Adipocyte (in vitro differentiated cells): Measurements from ENCODE around the gene ANKHD1.
A peak's percentile ranks its signal among the peaks of the same experiment; 100 is the strongest.

Experiments
- DNase-seq: peaks from one replicate; pipeline ENCODE4 v3.0.0-alpha.2; 2015; ENCODE audit warnings: low read depth
- H3K27me3 ChIP-seq: replicated peaks from 2 replicates; pipeline ENCODE4 v1.7.0; 2013; ENCODE audit warnings: mild to moderate bottlenecking, low read length, moderate library complexity; ENCODE audit not compliant: control insufficient read depth, insufficient read depth
- H3K36me3 ChIP-seq: 2 replicates; pipeline ENCODE4 v1.7.0; 2013; ENCODE audit warnings: low read length, mild to moderate bottlenecking, moderate library complexity; ENCODE audit not compliant: control insufficient read depth, insufficient read depth, severe bottlenecking
- H3K4me1 ChIP-seq: 2 replicates; pipeline ENCODE4 v1.7.0; 2013; ENCODE audit warnings: mild to moderate bottlenecking, low read length, moderate library complexity; ENCODE audit not compliant: control insufficient read depth, insufficient read depth
- H3K4me3 ChIP-seq: 2 replicates; pipeline ENCODE4 v1.7.0; 2013; ENCODE audit warnings: mild to moderate bottlenecking, low read length, moderate library complexity
- H3K9ac ChIP-seq: 2 replicates; pipeline ENCODE4 v1.7.0; 2013; ENCODE audit warnings: mild to moderate bottlenecking, low read length, moderate library complexity
- H3K9me3 ChIP-seq: 2 replicates; pipeline ENCODE4 v1.7.0; 2013; ENCODE audit warnings: mild to moderate bottlenecking, low read length, moderate library complexity; ENCODE audit not compliant: control insufficient read depth

ANKHD1 gene

DNA sequence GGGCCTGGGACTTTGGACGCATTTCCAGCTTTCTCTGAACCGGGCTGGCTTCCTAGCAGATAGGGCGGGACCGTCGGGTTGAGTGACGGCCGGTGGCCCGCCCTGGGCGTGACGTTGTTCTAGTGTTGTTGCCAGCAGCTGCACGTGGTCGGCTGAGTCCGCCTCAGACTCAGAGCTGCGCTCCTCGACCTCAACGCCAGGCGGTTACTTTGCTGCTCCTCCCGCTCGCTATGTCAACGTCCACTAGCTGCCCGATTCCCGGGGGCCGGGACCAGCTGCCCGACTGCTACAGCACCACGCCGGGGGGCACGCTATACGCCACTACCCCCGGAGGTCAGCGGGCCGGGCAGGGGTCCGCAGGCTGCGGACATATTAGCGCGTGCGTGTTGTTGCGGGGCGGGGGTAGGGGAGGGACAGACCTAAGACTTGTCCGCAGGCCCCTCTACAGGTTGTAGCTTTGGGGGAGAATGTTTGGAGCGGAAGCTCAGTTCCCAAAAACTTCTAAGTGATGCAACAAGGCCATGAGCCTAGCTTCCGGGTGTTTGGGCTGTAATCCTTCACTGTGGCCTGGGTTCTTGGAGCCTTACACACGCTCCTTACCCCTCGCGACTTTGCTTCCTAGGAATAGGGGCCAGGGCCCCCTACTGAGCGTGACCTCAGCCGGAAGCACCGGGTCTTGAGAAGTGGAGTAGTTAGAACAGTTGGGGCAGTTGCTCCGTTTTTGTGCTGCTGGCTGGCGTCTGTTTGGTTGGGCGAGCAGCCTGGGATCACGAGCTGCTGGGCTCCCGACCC, 146.1 kb downstream of the ANKHD1 start, which contains the start of gene EIF4EBP3:
TSS of gene EIF4EBP3 (plus strand) at position 155 of the 792 bp plus-strand sequence. CDS start at position 231, 76 bp downstream.
- no peaks in the 10 kb centered on the region for H3K9me3 ChIP-seq
- peaks cover 57% of the 10 kb centered on the region for H3K36me3 ChIP-seq
- peak within 1 kb of the TSS; percentile 91 for H3K9ac ChIP-seq
- peaks cover 37% of the 10 kb centered on the region for H3K4me1 ChIP-seq
- H3K27me3 ChIP-seq, result no peaks in the 10 kb centered on the region
- peak within 1 kb of the TSS; percentile 80 for H3K4me3 ChIP-seq
- peak; percentile 98 for DNase-seq

DNA sequence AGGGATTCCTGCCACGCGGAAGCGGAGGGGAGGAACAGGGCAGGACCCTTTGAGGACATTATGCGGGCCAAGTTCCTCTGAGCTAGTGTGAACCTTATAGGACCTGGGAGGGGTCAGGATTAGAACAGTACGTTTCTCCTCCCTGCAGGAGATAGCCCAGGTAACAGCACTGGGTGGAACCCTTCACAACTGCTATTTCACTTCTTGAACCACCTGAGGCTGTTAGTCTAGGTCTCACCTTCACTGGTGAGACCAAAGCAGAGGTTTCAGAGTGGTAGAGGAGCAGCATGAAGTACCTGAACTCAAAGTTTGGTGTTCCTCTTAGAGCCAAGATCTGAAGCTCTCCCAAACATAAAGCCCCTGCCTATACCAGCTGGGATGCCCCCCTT, 146.7 kb downstream of the ANKHD1 start:
- peak overlapping the region; percentile 91 for H3K9ac ChIP-seq
- H3K36me3 ChIP-seq, result peaks cover 56% of the 10 kb centered on the region
- no peaks in the 10 kb centered on the region for H3K9me3 ChIP-seq
- no peaks in the 10 kb centered on the region for H3K27me3 ChIP-seq
- peak overlapping the region; percentile 80 for H3K4me3 ChIP-seq
- peaks cover 37% of the 10 kb centered on the region for H3K4me1 ChIP-seq
- no peak for DNase-seq

DNA sequence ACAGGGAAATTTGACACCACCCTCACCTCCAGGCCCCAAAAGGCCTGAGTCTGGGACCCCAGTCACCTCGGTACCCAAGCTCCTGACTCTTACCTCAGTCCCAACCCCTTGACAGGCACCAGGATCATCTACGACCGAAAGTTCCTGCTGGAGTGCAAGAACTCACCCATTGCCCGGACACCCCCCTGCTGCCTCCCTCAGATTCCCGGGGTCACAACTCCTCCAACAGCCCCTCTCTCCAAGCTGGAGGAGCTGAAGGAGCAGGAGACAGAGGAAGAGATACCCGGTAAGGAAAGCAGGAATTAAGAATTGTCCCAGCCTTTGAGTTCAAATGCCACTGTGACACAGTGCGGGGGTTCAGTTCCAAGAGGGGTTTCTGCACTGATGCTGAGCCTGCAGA, 147.2 kb downstream of the ANKHD1 start:
- Histone ChIP-seq H3K4me1 (peaks cover 37% of the 10 kb centered on the region), H3K27me3 (no peaks in the 10 kb centered on the region), H3K36me3 (peaks cover 51% of the 10 kb centered on the region), H3K9me3 (no peaks in the 10 kb centered on the region), H3K4me3 (peak overlapping the region; percentile 80), H3K9ac (peak overlapping the region; percentile 91)
- no peak for DNase-seq

DNA sequence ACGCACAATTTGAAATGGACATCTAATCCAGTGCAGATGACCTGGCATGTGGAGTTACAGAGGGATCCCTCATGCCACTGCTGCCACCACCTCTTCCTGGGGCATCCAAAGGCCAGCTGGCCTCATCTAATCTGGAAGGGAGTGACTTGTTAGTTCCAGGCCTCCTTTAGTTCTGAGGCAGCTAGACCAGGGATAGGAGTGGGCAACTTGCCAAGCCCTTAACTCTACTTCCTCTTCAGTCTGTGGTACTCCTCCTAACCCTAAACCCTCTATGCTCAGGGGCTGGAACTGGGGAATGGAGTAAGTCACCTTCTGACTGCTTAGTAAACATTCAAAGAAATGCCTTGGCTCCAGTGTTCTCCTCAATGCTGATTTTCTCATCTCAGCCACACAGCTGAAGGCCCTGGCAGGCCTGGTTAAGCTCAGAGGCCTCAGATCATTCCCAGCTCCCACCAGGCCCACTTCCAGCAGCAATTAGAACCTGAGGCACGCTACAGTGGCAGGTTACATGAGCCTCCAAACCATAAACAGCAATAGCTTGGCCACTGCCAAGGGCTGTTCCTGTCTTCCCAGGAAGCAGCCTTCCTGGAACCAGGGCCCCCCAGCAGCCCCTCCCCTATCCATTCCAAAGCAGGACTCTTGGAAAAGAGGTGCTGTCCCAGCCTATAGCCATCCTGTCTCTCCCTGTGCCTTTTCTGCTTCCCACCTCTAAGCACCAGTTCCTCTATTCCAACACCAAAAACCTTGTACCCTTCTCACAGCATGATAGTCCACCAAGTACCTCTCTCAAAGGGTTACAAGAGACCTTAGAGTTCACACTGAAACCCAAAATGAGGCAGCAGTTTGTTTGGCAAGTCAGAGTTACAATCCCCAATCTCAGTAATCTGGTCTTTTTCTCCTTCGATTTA, 147.9 kb downstream of the ANKHD1 start:
- no peaks in the 10 kb centered on the region for H3K27me3 ChIP-seq
- peaks cover 43% of the 10 kb centered on the region for H3K4me1 ChIP-seq
- peak overlapping the region; percentile 91 for H3K9ac ChIP-seq
- peaks cover 44% of the 10 kb centered on the region for H3K36me3 ChIP-seq
- peak overlapping the region; percentile 80 for H3K4me3 ChIP-seq
- H3K9me3 ChIP-seq, result no peaks in the 10 kb centered on the region
- peak; percentile 54 for DNase-seq

DNA sequence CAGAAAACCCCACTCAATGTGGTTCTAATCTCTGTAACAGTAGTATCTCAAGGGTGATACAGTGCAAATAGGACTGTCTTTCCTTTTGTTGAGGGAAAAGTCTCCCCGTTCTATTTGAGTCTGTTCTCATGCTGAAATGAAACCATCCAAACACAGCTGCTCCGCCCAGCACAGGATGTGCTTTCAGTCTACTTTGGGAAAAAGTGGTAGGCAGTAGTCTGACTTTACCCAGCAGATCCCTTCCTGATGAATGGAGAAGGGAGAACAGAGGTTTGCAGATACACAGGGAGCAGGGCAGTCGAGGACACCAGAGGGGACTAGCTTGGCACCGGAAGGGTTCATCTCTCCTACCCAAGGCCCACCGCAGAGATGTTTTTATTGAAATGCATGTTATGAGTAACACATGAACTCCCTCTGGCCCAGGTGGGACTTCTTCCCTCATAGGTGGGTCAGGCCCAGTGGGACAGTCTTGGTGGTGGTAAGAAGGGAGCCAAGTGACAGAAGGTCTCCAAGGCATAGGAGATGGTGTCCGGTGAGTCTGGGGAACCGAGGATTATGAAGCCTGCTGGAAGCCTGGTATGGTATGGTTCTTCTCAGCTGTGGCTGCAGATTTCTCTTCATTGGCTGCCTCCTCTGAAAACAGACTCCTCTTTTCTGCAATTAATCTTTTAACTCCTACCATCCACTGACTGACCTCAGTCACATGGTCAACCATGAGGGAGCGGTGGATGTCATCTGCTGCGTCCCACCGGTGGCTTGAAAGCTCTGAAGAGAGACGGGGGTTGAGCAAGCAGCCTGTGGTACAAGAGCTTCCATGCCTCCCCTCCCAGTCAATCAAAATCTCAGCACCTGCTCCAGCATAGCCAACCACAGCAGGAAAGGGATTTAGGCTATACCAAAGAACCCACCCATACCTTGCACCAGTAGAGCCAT, 148.8 kb downstream of the ANKHD1 start:
- Histone ChIP-seq H3K27me3 (no peaks in the 10 kb centered on the region), H3K4me3 (no peak overlapping the region), H3K4me1 (peaks cover 45% of the 10 kb centered on the region), H3K9ac (peak overlapping the region; percentile 91), H3K9me3 (no peaks in the 10 kb centered on the region), H3K36me3 (peaks cover 38% of the 10 kb centered on the region)
- DNase-seq, result no peak

DNA sequence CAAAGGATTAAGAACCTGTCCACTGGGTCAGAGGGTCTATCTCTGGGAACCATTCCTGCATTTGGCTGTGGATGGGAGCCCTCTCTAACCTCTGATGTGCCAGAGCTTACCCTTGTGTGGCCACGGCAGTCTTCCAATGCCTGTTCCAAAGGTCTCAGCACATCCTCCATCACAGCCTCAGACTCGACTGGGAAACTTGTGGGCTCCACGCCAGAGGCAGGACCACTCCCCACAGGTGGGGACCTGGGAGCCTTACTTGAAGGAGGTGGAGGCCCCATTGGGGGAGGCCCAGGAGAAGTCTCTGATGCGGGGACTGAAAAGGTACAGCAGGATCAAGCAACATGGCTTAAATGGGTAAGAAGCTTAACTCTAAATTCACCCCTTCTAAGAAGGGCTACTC, 150.2 kb downstream of the ANKHD1 start:
- no peaks in the 10 kb centered on the region for H3K27me3 ChIP-seq
- H3K4me1 ChIP-seq, result peaks cover 52% of the 10 kb centered on the region
- H3K36me3 ChIP-seq, result peaks cover 38% of the 10 kb centered on the region
- no peak overlapping the region for H3K9ac ChIP-seq
- H3K9me3 ChIP-seq, result no peaks in the 10 kb centered on the region
- no peak overlapping the region for H3K4me3 ChIP-seq
- no peak for DNase-seq

DNA sequence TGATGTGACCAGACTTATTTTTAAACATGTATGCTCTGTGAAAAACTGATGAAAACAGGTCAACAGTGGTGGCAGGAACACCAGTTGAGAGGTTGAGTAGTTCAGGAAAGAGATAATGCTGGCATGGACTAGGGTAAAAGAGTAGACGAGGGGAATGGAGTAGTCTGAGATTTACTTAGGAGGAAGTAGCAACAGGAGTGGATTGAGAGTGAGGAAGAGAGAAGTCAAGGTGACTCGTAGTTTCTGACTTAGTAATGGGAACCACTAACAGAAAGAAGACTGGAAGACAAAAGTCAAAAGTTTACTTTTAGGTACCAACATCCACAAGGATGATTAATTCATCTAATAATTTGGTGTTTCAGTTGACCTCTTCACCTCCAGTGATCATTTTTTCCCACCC, 152.0 kb downstream of the ANKHD1 start:
- H3K9ac ChIP-seq, result no peak overlapping the region
- H3K27me3 ChIP-seq, result no peaks in the 10 kb centered on the region
- no peak overlapping the region for H3K4me3 ChIP-seq
- DNase-seq, result no peak
- H3K4me1 ChIP-seq, result peaks cover 43% of the 10 kb centered on the region
- H3K9me3 ChIP-seq, result no peaks in the 10 kb centered on the region
- peaks cover 43% of the 10 kb centered on the region for H3K36me3 ChIP-seq

DNA sequence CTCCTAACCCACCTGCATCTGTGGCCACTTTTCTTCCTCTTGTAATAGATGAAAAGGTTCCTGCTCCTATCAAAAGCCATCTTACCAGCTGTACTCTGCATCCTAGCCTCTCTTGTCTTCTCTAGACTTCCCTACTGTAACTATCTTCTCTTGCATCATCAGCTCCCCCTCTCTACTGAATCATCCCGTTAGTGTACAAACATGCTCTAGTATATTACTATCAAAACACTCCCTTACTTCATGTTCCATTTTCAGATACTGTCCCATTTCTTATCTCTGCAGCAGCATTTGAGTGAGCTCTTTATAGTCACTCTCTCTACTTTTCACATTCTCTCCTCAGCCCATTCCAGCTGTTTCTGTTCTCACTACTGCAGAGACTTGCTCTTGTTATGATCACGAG, 152.8 kb downstream of the ANKHD1 start:
- Histone ChIP-seq H3K4me3 (no peak overlapping the region), H3K4me1 (peaks cover 35% of the 10 kb centered on the region), H3K36me3 (peaks cover 38% of the 10 kb centered on the region), H3K9ac (no peak overlapping the region), H3K27me3 (no peaks in the 10 kb centered on the region), H3K9me3 (no peaks in the 10 kb centered on the region)
- peak; percentile 66 for DNase-seq

DNA sequence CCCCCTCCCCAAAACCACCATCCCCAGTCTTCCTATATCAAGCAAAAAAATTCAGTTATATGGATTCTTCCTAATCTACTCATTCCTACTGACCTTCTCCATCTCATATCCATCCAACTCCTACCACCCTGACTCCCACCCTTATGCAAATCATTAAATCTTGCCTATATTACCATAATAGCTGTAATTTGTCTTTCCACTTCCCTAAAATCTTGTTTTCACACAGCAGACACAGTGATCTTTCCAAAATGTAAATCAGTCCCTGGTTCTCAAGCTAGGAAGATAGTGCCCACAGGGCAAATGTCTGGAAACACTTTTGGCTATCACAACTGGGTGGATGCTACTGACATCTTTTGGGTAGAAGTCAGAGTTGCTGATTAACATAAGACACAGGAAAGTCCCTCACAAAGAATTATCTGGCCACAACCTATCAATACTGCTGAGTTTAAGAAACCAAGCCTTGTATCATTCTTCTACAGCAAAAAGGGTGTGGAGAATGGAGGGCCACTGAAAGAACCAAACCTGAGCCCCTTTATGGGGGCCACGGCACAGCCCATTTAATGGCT, 154.2 kb downstream of the ANKHD1 start:
- DNase-seq, result peak; percentile 24
- Histone ChIP-seq H3K4me3 (peak overlapping the region; percentile 88), H3K9ac (peak overlapping the region; percentile 96), H3K27me3 (no peaks in the 10 kb centered on the region), H3K4me1 (peaks cover 28% of the 10 kb centered on the region), H3K36me3 (peaks cover 29% of the 10 kb centered on the region), H3K9me3 (no peaks in the 10 kb centered on the region)

DNA sequence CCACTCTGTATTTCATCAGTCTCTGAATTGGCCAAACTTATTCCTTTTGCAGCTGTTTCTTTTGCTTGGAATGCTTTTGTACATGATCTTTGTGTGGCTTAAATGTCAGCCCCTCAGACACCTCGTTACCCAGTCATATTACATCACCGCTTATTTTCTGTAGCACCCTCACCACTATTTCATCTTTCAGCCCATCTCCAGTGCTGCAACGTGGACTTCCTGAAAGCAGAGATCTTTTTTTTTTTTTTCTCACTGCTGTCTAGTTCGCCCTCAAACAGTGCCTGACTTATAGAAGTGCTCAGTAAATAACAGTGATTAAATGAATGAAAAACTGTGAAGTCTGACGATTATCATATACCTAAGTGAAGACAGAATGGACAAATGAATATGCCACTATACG, 154.8 kb downstream of the ANKHD1 start:
- Histone ChIP-seq H3K9ac (peak overlapping the region; percentile 96), H3K4me1 (peaks cover 28% of the 10 kb centered on the region), H3K36me3 (peaks cover 23% of the 10 kb centered on the region), H3K4me3 (peak overlapping the region; percentile 88), H3K27me3 (no peaks in the 10 kb centered on the region), H3K9me3 (no peaks in the 10 kb centered on the region)
- peak; percentile 64 for DNase-seq
